A549 (cell line): ENCODE results near the gene GATM. TPM values are rescaled to one million over a fixed set of nuclear protein-coding genes. Genes with fewer than 3 reads are reported as not detected.

ENCODE experiments used
- ATAC-seq, 2 experiments: fragments of 200-7000 bp in 1 of 2; fragments of >200 bp in 1 of 2; cut with Nextera tagmentation in 1 of 2; cut with Tn5 transposase in 1 of 2; 3 replicates each; pipeline versions ENCODE4 v1.8.0 to v1.9.1; 2018 to 2020; ENCODE audit warnings: mild to moderate bottlenecking in 1 of 2, moderate library complexity in 1 of 2
- CTCF ChIA-PET: fragments of 300-600 bp; sonication (Branson Sonifier 250); formaldehyde crosslinking; extraction: SDS; loops from one replicate; lab custom pipeline; 2021; ENCODE audit warnings: antibody characterized with exemption, inconsistent platforms; lab: Yijun Ruan, JAX
- POLR2A ChIA-PET: fragments of 350-600 bp; formaldehyde crosslinking; extraction: SDS; loops from one replicate; lab custom pipeline; 2021; ENCODE audit warnings: antibody characterized with exemption, inconsistent platforms; lab: Yijun Ruan, JAX
- DNase-seq, 2 experiments: peaks; one replicate each; pipeline versions ENCODE4 v3.0.0 to v3.0.0-alpha.2; 2011 to 2016; ENCODE audit warnings: low read depth in 1 of 2, low spot score in 1 of 2
- FAIRE-seq: peaks from 2 replicates; lab custom pipeline; 2011; peaks lifted over from hg19 to GRCh38; lab: Jason Lieb, UNC
- H3K27ac ChIP-seq, 2 experiments: fragments of >200 bp; sonication (Bioruptor Twin); formaldehyde crosslinking; 3 replicates each; pipeline ENCODE4 v1.5.1; 2016 to 2017
- H3K4me1 ChIP-seq: fragments of >200 bp; sonication (Bioruptor Twin); formaldehyde crosslinking; 3 replicates; pipeline ENCODE4 v1.6.1; 2016
- H3K4me2 ChIP-seq: fragments of >200 bp; sonication (Bioruptor Twin); formaldehyde crosslinking; 3 replicates; pipeline ENCODE4 v1.6.1; 2016
- H3K4me3 ChIP-seq: fragments of >200 bp; sonication (Bioruptor Twin); formaldehyde crosslinking; 3 replicates; pipeline ENCODE4 v1.5.1; 2016
- H3K9me3 ChIP-seq: fragments of >200 bp; sonication (Bioruptor Twin); formaldehyde crosslinking; 3 replicates; pipeline ENCODE4 v1.6.1; 2016
- CBX8 ChIP-seq: fragments of 200-600 bp; sonication (generic); IDR thresholded peaks from 2 replicates; pipeline ENCODE4 v1.6.1; 2016
- CEBPB ChIP-seq, 2 experiments: fragments of >200 bp in 1 of 2; sonication (Bioruptor Twin) in 1 of 2; formaldehyde crosslinking in 1 of 2; IDR thresholded peaks; 2 replicates each; pipeline ENCODE4 v1.6.1; 2012 to 2016
- CHD4 ChIP-seq: fragments of 200-600 bp; sonication (generic); IDR thresholded peaks from 2 replicates; pipeline ENCODE4 v1.6.1; 2016; ENCODE audit warnings: antibody characterized with exemption, mild to moderate bottlenecking, borderline replicate concordance
- EP300 ChIP-seq, 2 experiments: fragments of >200 bp; sonication (Bioruptor Twin); formaldehyde crosslinking; IDR thresholded peaks; 2 replicates in 1 of 2; 3 replicates in 1 of 2; pipeline ENCODE4 v1.6.1; 2016 to 2017
- ESRRA ChIP-seq: fragments of 150-350 bp; IDR thresholded peaks from 2 replicates; pipeline ENCODE4 v1.6.1; 2014; ENCODE audit warnings: mild to moderate bottlenecking, low read length, borderline replicate concordance
- FOSB ChIP-seq: fragments of 250-450 bp; sonication (Bioruptor Pico); IDR thresholded peaks from 2 replicates; pipeline ENCODE4 v1.5.0; 2020; ENCODE audit warnings: mild to moderate bottlenecking, moderate library complexity
- FOSL2 ChIP-seq, 2 experiments: fragments of 450-650 bp in 1 of 2; fragments of >200 bp in 1 of 2; sonication (Bioruptor Twin) in 1 of 2; formaldehyde crosslinking; IDR thresholded peaks; 2 replicates each; pipeline versions ENCODE4 v1.5.0 to v1.6.1; 2016 to 2020; ENCODE audit warnings: mild to moderate bottlenecking in 1 of 2, moderate library complexity in 1 of 2
- HDAC2 ChIP-seq: fragments of 200-600 bp; sonication (generic); IDR thresholded peaks from 2 replicates; pipeline ENCODE4 v1.6.1; 2016
- HOXA7 ChIP-seq: fragments of 250-450 bp; sonication (Bioruptor Pico); IDR thresholded peaks from 2 replicates; pipeline ENCODE4 v1.5.0; 2020; ENCODE audit warnings: mild to moderate bottlenecking, moderate library complexity
- HOXB5 ChIP-seq: fragments of 250-450 bp; sonication (Bioruptor Pico); IDR thresholded peaks from 2 replicates; pipeline ENCODE4 v1.5.0; 2020; ENCODE audit warnings: mild to moderate bottlenecking, moderate library complexity
- JUNB ChIP-seq: fragments of >200 bp; sonication (Bioruptor Twin); formaldehyde crosslinking; IDR thresholded peaks from 2 replicates; pipeline ENCODE4 v1.6.1; 2016
- KDM5A ChIP-seq: fragments of 200-600 bp; sonication (generic); IDR thresholded peaks from 2 replicates; pipeline ENCODE4 v1.6.1; 2016; ENCODE audit warnings: antibody characterized with exemption, mild to moderate bottlenecking
- MAFK ChIP-seq: fragments of 450-650 bp; IDR thresholded peaks from 2 replicates; pipeline ENCODE4 v1.6.1; 2014; ENCODE audit not compliant: partially characterized antibody
- MYC ChIP-seq: IDR thresholded peaks from 2 replicates; pipeline ENCODE4 v1.6.1; 2012; ENCODE audit warnings: mild to moderate bottlenecking, inconsistent platforms, low read length, improper control_type of control experiment, borderline replicate concordance
- NPAS2 ChIP-seq: fragments of 250-450 bp; sonication (Bioruptor Pico); IDR thresholded peaks from 2 replicates; pipeline ENCODE4 v1.8.0; 2022; ENCODE audit warnings: mild to moderate bottlenecking, moderate library complexity, borderline replicate concordance
- NR3C1 ChIP-seq: fragments of >200 bp; sonication (Bioruptor Twin); formaldehyde crosslinking; IDR thresholded peaks from 3 replicates; pipeline ENCODE4 v1.6.1; 2017
- PHF8 ChIP-seq: fragments of 200-600 bp; sonication (generic); IDR thresholded peaks from 2 replicates; pipeline ENCODE4 v1.6.1; 2016; ENCODE audit warnings: low read depth, mild to moderate bottlenecking, antibody characterized with exemption, moderate library complexity, borderline replicate concordance
- RAD21 ChIP-seq, 2 experiments: fragments of >200 bp in 1 of 2; sonication (Bioruptor Twin) in 1 of 2; formaldehyde crosslinking in 1 of 2; IDR thresholded peaks in 1 of 2; conservative IDR thresholded peaks in 1 of 2; 2 replicates in 1 of 2; 3 replicates in 1 of 2; pipeline ENCODE4 v1.6.1; 2012 to 2018; ENCODE audit warnings: inconsistent platforms in 1 of 2
- RCOR1 ChIP-seq: fragments of 150-350 bp; IDR thresholded peaks from 2 replicates; pipeline ENCODE4 v1.6.1; 2014; ENCODE audit warnings: antibody characterized with exemption, low read length, low read depth
- RNF2 ChIP-seq: fragments of 200-600 bp; sonication (generic); IDR thresholded peaks from 2 replicates; pipeline ENCODE4 v1.6.1; 2016; ENCODE audit warnings: low read depth, mild to moderate bottlenecking, antibody characterized with exemption, moderate library complexity, borderline replicate concordance
- SMC3 ChIP-seq: fragments of >200 bp; sonication (Bioruptor Twin); formaldehyde crosslinking; IDR thresholded peaks from 3 replicates; pipeline ENCODE4 v1.6.1; 2018; ENCODE audit warnings: inconsistent platforms
- TFCP2L1 ChIP-seq: fragments of 250-450 bp; sonication (Bioruptor Pico); IDR thresholded peaks from 2 replicates; pipeline ENCODE4 v1.5.0; 2021; ENCODE audit warnings: mild to moderate bottlenecking
- TP53 ChIP-seq: fragments of 250-450 bp; sonication (Bioruptor Pico); IDR thresholded peaks from 2 replicates; pipeline ENCODE4 v1.5.0; 2021; ENCODE audit warnings: mild to moderate bottlenecking, moderate library complexity
- ZFP36 ChIP-seq: fragments of 450-650 bp; IDR thresholded peaks from 2 replicates; pipeline ENCODE4 v1.6.1; 2014; ENCODE audit warnings: borderline replicate concordance; ENCODE audit not compliant: partially characterized antibody
- ZSCAN20 ChIP-seq: fragments of 250-450 bp; sonication (Bioruptor Pico); IDR thresholded peaks from 2 replicates; pipeline ENCODE4 v1.8.0; 2022; ENCODE audit warnings: mild to moderate bottlenecking, moderate library complexity
- WGBS: methylation state at CpG from one replicate; pipeline ENCODE4 v1.1.6; 2017; ENCODE audit errors: missing lambda C conversion rate; 5-methylcytosine and 5-hydroxymethylcytosine counted together
- polyA plus RNA-seq, 4 experiments: library from polyadenylated mRNA; depleted of rRNA in 3 of 4; stranded (reverse); fragments of >200 nt; fragmentation: RNase III in 1 of 4; extraction: RNeasy Plus Mini Kit Qiagen cat#74134 plus additional on column Dnase treatment in 1 of 4; gene quantifications; 2 replicates in 3 of 4; 3 replicates in 1 of 4; pipeline ENCODE4 v1.2.3, GENCODE V29; 2011 to 2017
- TF ChIP-seq, protein P1 (sequence below): fragments of 250-450 bp; sonication (Bioruptor Pico); IDR thresholded peaks from 2 replicates; pipeline ENCODE4 v1.5.0; 2020; ENCODE audit warnings: low read depth, mild to moderate bottlenecking, moderate library complexity
- TF ChIP-seq, protein P2 (sequence below): IDR thresholded peaks from 2 replicates; pipeline ENCODE4 v1.6.1; 2012
- TF ChIP-seq, protein P3 (sequence below): fragments of >200 bp; sonication (Bioruptor Twin); formaldehyde crosslinking; IDR thresholded peaks from 2 replicates; pipeline ENCODE4 v1.6.1; 2016
- TF ChIP-seq, protein P4 (sequence below): fragments of 150-350 bp; IDR thresholded peaks from 2 replicates; pipeline ENCODE4 v1.6.1; 2014; ENCODE audit warnings: low read depth, mild to moderate bottlenecking, low read length

GATM gene
- polyA plus RNA-seq, 2 of the 4 experiments (the other 2 are of a cell fraction): 4.0 to 6.5 TPM

DNA sequence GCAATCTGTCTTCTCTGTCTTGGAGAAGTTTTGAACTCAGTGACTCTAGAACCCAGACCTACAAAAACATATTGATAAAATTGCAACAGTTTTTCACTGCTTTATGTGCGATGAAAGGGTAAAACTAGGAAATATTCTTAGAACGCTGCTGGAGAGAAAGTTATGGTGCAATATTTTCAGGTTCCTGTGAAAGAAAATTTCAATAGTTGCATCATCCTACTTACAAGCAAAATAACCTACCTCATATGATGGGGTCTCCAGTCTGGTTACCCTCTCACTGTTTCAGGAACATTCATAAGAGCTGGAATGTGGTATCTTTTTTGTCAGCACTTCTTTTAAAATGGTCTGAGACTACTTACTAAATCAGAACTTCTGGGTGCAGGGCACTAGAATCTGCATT lies 27.1 kb downstream of the GATM start:
- FAIRE-seq: no peak

DNA sequence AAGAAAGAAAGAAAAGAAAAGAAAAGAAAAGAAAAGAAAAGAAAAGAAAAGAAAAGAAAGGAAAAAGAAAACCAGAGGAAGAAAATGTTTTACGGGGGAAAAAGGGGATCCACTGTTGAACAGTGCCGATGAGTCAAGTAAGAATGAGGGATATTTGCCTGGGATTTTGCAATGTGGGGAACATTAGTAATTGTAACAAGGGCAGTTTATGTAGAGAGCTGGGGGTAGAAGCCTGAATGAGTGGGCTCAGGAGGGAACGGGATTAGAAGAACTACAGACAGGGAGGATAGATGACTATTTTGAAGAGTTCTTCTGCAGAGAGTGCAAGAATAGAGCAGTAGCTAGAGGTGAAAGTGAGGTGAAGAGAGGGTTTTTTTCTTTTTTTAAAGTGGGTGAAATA lies 28.7 kb downstream of the GATM start:
- H3K4me2 ChIP-seq: no peak overlapping the region
- CTCF ChIA-PET: interaction anchor here (1.2 kb wide), 1 partner anchor 108 kb away, joined by 3 read pairs; no protein-coding TSS in a partner anchor
- H3K4me1 ChIP-seq: no peaks in the 10 kb centered on the region
- H3K27ac ChIP-seq: no peak overlapping the region
- POLR2A ChIA-PET: no interaction called here
- no peak for FAIRE-seq
- no peak for ATAC-seq
- no peak for DNase-seq
- no peak overlapping the region for H3K4me3 ChIP-seq
- TF ChIP-seq CBX8 (no peak), MAFK (no peak), EP300 (IDR thresholded peaks at IDR 0.05) (no peak), RCOR1 (no peak), CEBPB (IDR thresholded peaks at IDR 0.05) (no peak), FOSB (CRISPR knock-in tag) (no peak), NPAS2 (CRISPR knock-in tag) (no peak), ESRRA (no peak), KDM5A (no peak)
- TF ChIP-seq, protein P1, sequence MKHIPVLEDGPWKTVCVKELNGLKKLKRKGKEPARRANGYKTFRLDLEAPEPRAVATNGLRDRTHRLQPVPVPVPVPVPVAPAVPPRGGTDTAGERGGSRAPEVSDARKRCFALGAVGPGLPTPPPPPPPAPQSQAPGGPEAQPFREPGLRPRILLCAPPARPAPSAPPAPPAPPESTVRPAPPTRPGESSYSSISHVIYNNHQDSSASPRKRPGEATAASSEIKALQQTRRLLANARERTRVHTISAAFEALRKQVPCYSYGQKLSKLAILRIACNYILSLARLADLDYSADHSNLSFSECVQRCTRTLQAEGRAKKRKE (CRISPR knock-in tag): no peak
- TF ChIP-seq, protein P2, sequence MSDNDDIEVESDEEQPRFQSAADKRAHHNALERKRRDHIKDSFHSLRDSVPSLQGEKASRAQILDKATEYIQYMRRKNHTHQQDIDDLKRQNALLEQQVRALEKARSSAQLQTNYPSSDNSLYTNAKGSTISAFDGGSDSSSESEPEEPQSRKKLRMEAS: no peak
- TF ChIP-seq, protein P3, sequence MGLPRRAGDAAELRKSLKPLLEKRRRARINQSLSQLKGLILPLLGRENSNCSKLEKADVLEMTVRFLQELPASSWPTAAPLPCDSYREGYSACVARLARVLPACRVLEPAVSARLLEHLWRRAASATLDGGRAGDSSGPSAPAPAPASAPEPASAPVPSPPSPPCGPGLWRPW: no peak
- no peaks in the 10 kb centered on the region for H3K9me3 ChIP-seq
- 86% methylated on average over 3 of the region's 3 CpGs for WGBS

More for the DNA sequence above, 27.1 kb downstream of the GATM start:
- Histone ChIP-seq H3K9me3 (no peaks in the 10 kb centered on the region), H3K4me1 (no peaks in the 10 kb centered on the region)
- POLR2A ChIA-PET: no interaction called here
- DNase-seq (no peak), ATAC-seq (no peak)
- CTCF ChIA-PET: no interaction called here
- TF ChIP-seq FOSL2 (IDR thresholded peaks at IDR 0.05) (no peak), FOSL2 (CRISPR knock-in tag; IDR thresholded peaks at IDR 0.05) (no peak), MYC (no peak), RNF2 (no peak), NR3C1 (no peak), ZSCAN20 (CRISPR knock-in tag) (no peak), PHF8 (no peak), ZFP36 (no peak), CHD4 (no peak), SMC3 (no peak), TFCP2L1 (no peak), NPAS2 (CRISPR knock-in tag) (no peak), HDAC2 (no peak), CBX8 (no peak), JUNB (no peak), HOXA7 (CRISPR knock-in tag) (no peak), KDM5A (no peak)
- TF ChIP-seq, protein P3: no peak
- TF ChIP-seq, all 56 proteins: peak for 0
- 49% methylated on average over 2 of the region's 2 CpGs for WGBS
- no peak overlapping the region for H3K27ac ChIP-seq
- H3K4me3 ChIP-seq: no peak overlapping the region
- H3K4me2 ChIP-seq: no peak overlapping the region

DNA sequence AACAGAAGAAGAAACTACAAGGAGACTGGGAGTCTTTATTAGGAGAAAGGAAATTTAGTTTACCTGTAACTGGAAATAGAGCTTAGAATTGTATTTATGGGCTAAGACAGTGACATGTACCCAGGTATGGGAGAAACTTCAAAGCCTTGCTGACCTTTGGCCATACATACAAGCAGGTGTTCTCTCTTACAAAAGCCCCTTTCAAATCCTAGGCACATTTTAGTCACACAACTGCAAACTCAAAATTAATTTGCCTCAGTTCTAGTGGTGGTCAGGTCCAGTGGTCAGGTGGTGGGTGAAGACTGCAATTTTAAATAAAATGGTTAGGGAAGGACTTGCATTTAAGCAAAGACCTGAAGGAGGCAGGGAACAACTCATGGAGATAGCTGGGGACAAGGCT lies 30.4 kb downstream of the GATM start:
- no peak for FAIRE-seq
- no peak for ATAC-seq
- no peak overlapping the region for H3K4me3 ChIP-seq
- TF ChIP-seq, protein P4, sequence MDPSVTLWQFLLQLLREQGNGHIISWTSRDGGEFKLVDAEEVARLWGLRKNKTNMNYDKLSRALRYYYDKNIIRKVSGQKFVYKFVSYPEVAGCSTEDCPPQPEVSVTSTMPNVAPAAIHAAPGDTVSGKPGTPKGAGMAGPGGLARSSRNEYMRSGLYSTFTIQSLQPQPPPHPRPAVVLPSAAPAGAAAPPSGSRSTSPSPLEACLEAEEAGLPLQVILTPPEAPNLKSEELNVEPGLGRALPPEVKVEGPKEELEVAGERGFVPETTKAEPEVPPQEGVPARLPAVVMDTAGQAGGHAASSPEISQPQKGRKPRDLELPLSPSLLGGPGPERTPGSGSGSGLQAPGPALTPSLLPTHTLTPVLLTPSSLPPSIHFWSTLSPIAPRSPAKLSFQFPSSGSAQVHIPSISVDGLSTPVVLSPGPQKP: no peak
- no peak for TF ChIP-seq FOSB (CRISPR knock-in tag)
- TF ChIP-seq CHD4: no peak
- TF ChIP-seq, protein P2: no peak
- TF ChIP-seq RCOR1: no peak
- TF ChIP-seq FOSL2 (IDR thresholded peaks at IDR 0.05): no peak
- no peak for TF ChIP-seq FOSL2 (CRISPR knock-in tag; IDR thresholded peaks at IDR 0.05)
- TF ChIP-seq TP53: no peak
- TF ChIP-seq RAD21 (conservative IDR thresholded peaks at IDR 0.05 in 1 of 2, IDR thresholded peaks at IDR 0.05 in 1 of 2): no peak
- TF ChIP-seq ZSCAN20 (CRISPR knock-in tag): no peak
- no peak for TF ChIP-seq HOXB5 (CRISPR knock-in tag)
- TF ChIP-seq, all 56 proteins: peak for 0
- DNase-seq: no peak
- ChIA-PET POLR2A (no interaction called here), CTCF (interaction anchor here (1.0 kb wide), 1 partner anchor 15 kb away, joined by 3 read pairs; no protein-coding TSS in a partner anchor)
- Histone ChIP-seq H3K4me2 (no peak overlapping the region), H3K4me1 (no peaks in the 10 kb centered on the region), H3K27ac (no peak overlapping the region), H3K9me3 (no peaks in the 10 kb centered on the region)
